EL (cell line): Measurements from ENCODE around the gene S100A12.

Experiments used
- DNase-seq: peaks from one replicate; pipeline ENCODE4 v3.0.0-alpha.2; 2016

Gene S100A12

GRCh38 chr1:153396461-153396860 lies 21.0 kb upstream of the S100A12 start:
- DNase-seq = no peak

GRCh38 chr1:153395776-153396175 lies 20.4 kb upstream of the S100A12 start:
- DNase-seq = no peak

- DNase-seq = no peak
Measured at GRCh38 chr1:153395136-153395685, 19.8 kb upstream of the S100A12 start.

- DNase-seq = no peak
Measured at GRCh38 chr1:153394391-153394790, 19.0 kb upstream of the S100A12 start.

GRCh38 chr1:153393926-153394325 lies 18.5 kb upstream of the S100A12 start:
- no peak for DNase-seq

GRCh38 chr1:153392822-153393221 lies 17.4 kb upstream of the S100A12 start:
- DNase-seq = no peak

GRCh38 chr1:153392258-153392657 lies 16.8 kb upstream of the S100A12 start:
- no peak for DNase-seq

- DNase-seq = no peak
Measured at GRCh38 chr1:153390938-153391710, 15.7 kb upstream of the S100A12 start, which contains the start of gene S100A8. Gene S100A8 (minus strand): TSS chr1:153391073. CDS start chr1:153390535, 538 bp downstream.

- no peak for DNase-seq
Measured at GRCh38 chr1:153389973-153390879, 14.8 kb upstream of the S100A12 start.

GRCh38 chr1:153389401-153389800 lies 14.0 kb upstream of the S100A12 start:
- DNase-seq = no peak

GRCh38 chr1:153387785-153388184 lies 12.4 kb upstream of the S100A12 start:
- no peak for DNase-seq

GRCh38 chr1:153387001-153387400 lies 11.6 kb upstream of the S100A12 start:
- DNase-seq = no peak

- no peak for DNase-seq
Measured at GRCh38 chr1:153386500-153386901, 11.1 kb upstream of the S100A12 start.

GRCh38 chr1:153384958-153385580 lies 9.6 kb upstream of the S100A12 start:
- DNase-seq = no peak

GRCh38 chr1:153380711-153381110 lies 5.3 kb upstream of the S100A12 start:
- DNase-seq = no peak

- no peak for DNase-seq
Measured at GRCh38 chr1:153379591-153379990, 4.2 kb upstream of the S100A12 start.

- no peak for DNase-seq
Measured at GRCh38 chr1:153374071-153374470, 1.4 kb downstream of the S100A12 start.

- no peak for DNase-seq
Measured at GRCh38 chr1:153372571-153372970, 2.9 kb downstream of the S100A12 start.

GRCh38 chr1:153371231-153371630 lies 4.2 kb downstream of the S100A12 start:
- no peak for DNase-seq

- DNase-seq = no peak
Measured at GRCh38 chr1:153370146-153370545, 5.3 kb downstream of the S100A12 start.

- DNase-seq = no peak
Measured at GRCh38 chr1:153368495-153368894, 6.9 kb downstream of the S100A12 start.

- DNase-seq = no peak
Measured at GRCh38 chr1:153367090-153367489, 8.3 kb downstream of the S100A12 start.

GRCh38 chr1:153366261-153366660 lies 9.2 kb downstream of the S100A12 start:
- no peak for DNase-seq
